GM12878 (cell line): ENCODE results near the gene RALGPS1.

Experiments used
- ASH2L ChIP-seq: fragments of 300-600, 200-600 bp; sonication (generic); IDR thresholded peaks from 2 replicates; pipeline ENCODE4 v1.6.1; 2017; ENCODE audit warnings: low read depth, mild to moderate bottlenecking, borderline replicate concordance
- BHLHE40 ChIP-seq, 2 experiments: fragments of 450-650 bp in 1 of 2; IDR thresholded peaks; 2 replicates each; pipeline ENCODE4 v1.6.1; 2011 to 2017; ENCODE audit warnings: low read depth in 2 of 2, borderline replicate concordance in 1 of 2, improper control_type of control experiment in 1 of 2, low read length in 1 of 2, mild to moderate bottlenecking in 1 of 2
- CBFB ChIP-seq: IDR thresholded peaks from 2 replicates; pipeline ENCODE4 v1.6.1; 2016; ENCODE audit warnings: antibody characterized with exemption, low read depth
- CHD4 ChIP-seq: fragments of 200-600 bp; sonication (generic); IDR thresholded peaks from 2 replicates; pipeline ENCODE4 v1.6.1; 2016; ENCODE audit warnings: mild to moderate bottlenecking
- CTCF ChIP-seq, 3 experiments: IDR thresholded peaks in 2 of 3; conservative IDR thresholded peaks in 1 of 3; 2 replicates each; pipeline ENCODE4 v1.5.1; 2011; ENCODE audit warnings: low read depth in 3 of 3, low read length in 3 of 3, mild to moderate bottlenecking in 3 of 3, control low read depth in 2 of 3, moderate library complexity in 2 of 3, inconsistent platforms in 1 of 3, mixed read lengths in 1 of 3; ENCODE audit not compliant: control insufficient read depth in 2 of 3, insufficient read depth in 1 of 3; ENCODE audit errors: extremely low read depth in 1 of 3
- JUNB ChIP-seq: IDR thresholded peaks from 2 replicates; pipeline ENCODE4 v1.6.1; 2016; ENCODE audit warnings: antibody characterized with exemption, mild to moderate bottlenecking
- RELA ChIP-seq: fragments of 450-650 bp; IDR thresholded peaks from 2 replicates; pipeline ENCODE4 v1.8.0; 2014; ENCODE audit warnings: borderline replicate concordance; ENCODE audit not compliant: partially characterized antibody
- REST ChIP-seq: IDR thresholded peaks from 2 replicates; pipeline ENCODE4 v1.6.1; 2012; ENCODE audit warnings: mild to moderate bottlenecking, low read depth, low read length
- SP1 ChIP-seq: IDR thresholded peaks from one replicate; pipeline ENCODE4 v1.6.1; 2011; ENCODE audit warnings: low read depth, low read length
- TCF12 ChIP-seq: IDR thresholded peaks from 2 replicates; pipeline ENCODE4 v1.6.1; 2011; ENCODE audit warnings: low read depth, mild to moderate bottlenecking, low read length
- ZBTB11 ChIP-seq: fragments of 450-650 bp; formaldehyde crosslinking; IDR thresholded peaks from 2 replicates; pipeline ENCODE4 v1.5.0; 2022; ENCODE audit warnings: mild to moderate bottlenecking, missing genetic modification characterization

- TF ChIP-seq TCF12 (no peak), CTCF (IDR thresholded peaks at IDR 0.05 in 2 of 3, conservative IDR thresholded peaks at IDR 0.05 in 1 of 3; ENCODE audit: control insufficient read depth in 2 of 3, extremely low read depth in 1 of 3, insufficient read depth in 1 of 3, low read depth in 3 of 3, low read length in 3 of 3) (no peak), SP1 (no peak), JUNB (no peak), REST (no peak), ZBTB11 (CRISPR knock-in tag) (no peak), RELA (no peak), ASH2L (no peak), BHLHE40 (IDR thresholded peaks at IDR 0.05; ENCODE audit: borderline replicate concordance in 1 of 2, low read depth in 2 of 2, low read length in 1 of 2) (no peak), CHD4 (no peak), CBFB (no peak)
Measured at GRCh38 chr9:126894052-126894603, 20.5 kb upstream of the RALGPS1 start.
